Tibial nerve (tissue), 4 donors: ENCODE results near the gene TENT4A. TPM values are rescaled to one million over a fixed set of nuclear protein-coding genes. Genes with fewer than 3 reads are reported as not detected.

Experiments
- DNase-seq, 2 donors: peaks; one replicate each; pipeline ENCODE4 v3.0.0-alpha.2; 2019; ENCODE audit warnings: low spot score in 2 of 2
- H3K27ac ChIP-seq, 4 donors: fragments of 200-600 bp; sonication (generic) in 3 of 4; one replicate each; pipeline ENCODE4 v1.5.1; 2017 to 2019; ENCODE audit warnings: mild to moderate bottlenecking in 1 of 4
- H3K27me3 ChIP-seq, 2 donors: fragments of 200-600 bp; sonication (generic) in 1 of 2; one replicate each; pipeline versions ENCODE4 v1.5.1 to v1.6.0; 2017 to 2019
- H3K36me3 ChIP-seq, 3 donors: fragments of 200-600 bp; sonication (generic); one replicate each; pipeline ENCODE4 v1.5.1; 2018 to 2019
- H3K4me1 ChIP-seq, 4 donors: fragments of 200-600 bp; sonication (generic) in 3 of 4; one replicate each; pipeline ENCODE4 v1.5.1; 2017 to 2019
- H3K4me3 ChIP-seq, 4 donors: fragments of 200-600 bp; sonication (generic) in 3 of 4; one replicate each; pipeline ENCODE4 v1.5.1; 2017 to 2019; ENCODE audit warnings: mild to moderate bottlenecking in 1 of 4, moderate library complexity in 1 of 4
- H3K9me3 ChIP-seq, 4 donors: fragments of 200-600 bp; sonication (generic) in 3 of 4; one replicate each; pipeline ENCODE4 v1.5.1; 2017 to 2019
- EP300 ChIP-seq, 2 donors: sonication (generic); formaldehyde crosslinking; IDR thresholded peaks; one replicate each; pipeline ENCODE4 v1.6.1; 2017; ENCODE audit warnings: antibody characterized with exemption in 2 of 2, mild to moderate bottlenecking in 1 of 2
- POLR2A ChIP-seq, 2 donors: fragments of 450-650 bp; IDR thresholded peaks; one replicate each; pipeline ENCODE4 v1.6.1; 2017; ENCODE audit warnings: antibody characterized with exemption in 2 of 2, mild to moderate bottlenecking in 2 of 2, moderate library complexity in 2 of 2
- WGBS, 2 donors: methylation state at CpG; one replicate each; pipeline ENCODE4 v1.1.5; 2018; 5-methylcytosine and 5-hydroxymethylcytosine counted together
- total RNA-seq, 4 donors: library from RNA; depleted of rRNA; stranded (reverse); fragments of >200 nt; gene quantifications; one replicate each; pipeline ENCODE4 v1.1.0, GENCODE V29; 2016
- TF ChIP-seq, protein P1 (sequence below), 5 experiments: fragments of 200-600 bp in 3 of 5; fragments of 450-650 bp in 2 of 5; sonication (generic) in 3 of 5; IDR thresholded peaks; one replicate each; pipeline ENCODE4 v1.5.1; 2016 to 2019; ENCODE audit warnings: antibody characterized with exemption in 5 of 5, mild to moderate bottlenecking in 3 of 5, moderate library complexity in 2 of 5

Gene TENT4A
- total RNA-seq, 4 donors from 2014 or later, result 22.7 to 34.1 (median 29.2) TPM

GRCh38 chr5:6754766-6755165 lies 41.5 kb downstream of the TENT4A start:
- Histone ChIP-seq H3K4me1 (no peaks in the 10 kb centered on the region), H3K9me3 (no peaks in the 10 kb centered on the region), H3K27me3 (no peaks in the 10 kb centered on the region), H3K4me3 (no peak overlapping the region), H3K36me3 (peaks cover 0 to 95% (median 44%) of the 10 kb centered on the region in 3 donors), H3K27ac (no peak overlapping the region)
- DNase-seq, result no peak
- TF ChIP-seq EP300 (IDR thresholded peaks at IDR 0.05) (no peak), POLR2A (IDR thresholded peaks at IDR 0.05) (no peak)
- TF ChIP-seq, protein P1, sequence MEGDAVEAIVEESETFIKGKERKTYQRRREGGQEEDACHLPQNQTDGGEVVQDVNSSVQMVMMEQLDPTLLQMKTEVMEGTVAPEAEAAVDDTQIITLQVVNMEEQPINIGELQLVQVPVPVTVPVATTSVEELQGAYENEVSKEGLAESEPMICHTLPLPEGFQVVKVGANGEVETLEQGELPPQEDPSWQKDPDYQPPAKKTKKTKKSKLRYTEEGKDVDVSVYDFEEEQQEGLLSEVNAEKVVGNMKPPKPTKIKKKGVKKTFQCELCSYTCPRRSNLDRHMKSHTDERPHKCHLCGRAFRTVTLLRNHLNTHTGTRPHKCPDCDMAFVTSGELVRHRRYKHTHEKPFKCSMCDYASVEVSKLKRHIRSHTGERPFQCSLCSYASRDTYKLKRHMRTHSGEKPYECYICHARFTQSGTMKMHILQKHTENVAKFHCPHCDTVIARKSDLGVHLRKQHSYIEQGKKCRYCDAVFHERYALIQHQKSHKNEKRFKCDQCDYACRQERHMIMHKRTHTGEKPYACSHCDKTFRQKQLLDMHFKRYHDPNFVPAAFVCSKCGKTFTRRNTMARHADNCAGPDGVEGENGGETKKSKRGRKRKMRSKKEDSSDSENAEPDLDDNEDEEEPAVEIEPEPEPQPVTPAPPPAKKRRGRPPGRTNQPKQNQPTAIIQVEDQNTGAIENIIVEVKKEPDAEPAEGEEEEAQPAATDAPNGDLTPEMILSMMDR (IDR thresholded peaks at IDR 0.05), result no peak
- 96 to 98% methylated on average over 26 of the region's 29 CpGs for WGBS, 2 donors

- 73 to 79% methylated on average over 12 of the region's 12 CpGs for WGBS, 2 donors
- no peak overlapping the region for H3K27ac ChIP-seq
- H3K36me3 ChIP-seq, result peaks cover 0 to 87% (median 44%) of the 10 kb centered on the region in 3 donors
Observed at GRCh38 chr5:6755519-6755918, 42.3 kb downstream of the TENT4A start.

GRCh38 chr5:6755941-6756340 lies 42.7 kb downstream of the TENT4A start:
- H3K36me3 ChIP-seq, result peaks cover 0 to 83% (median 42%) of the 10 kb centered on the region in 3 donors

More at GRCh38 chr5:6755519-6755918, 42.3 kb downstream of the TENT4A start:
- no peak overlapping the region for H3K4me3 ChIP-seq
- TF ChIP-seq POLR2A (IDR thresholded peaks at IDR 0.05) (no peak), EP300 (IDR thresholded peaks at IDR 0.05) (no peak)
- TF ChIP-seq, protein P1 (IDR thresholded peaks at IDR 0.05), result no peak
- H3K27me3 ChIP-seq, result no peaks in the 10 kb centered on the region
- H3K4me1 ChIP-seq, result no peaks in the 10 kb centered on the region
- no peaks in the 10 kb centered on the region for H3K9me3 ChIP-seq
- no peak for DNase-seq

DNA sequence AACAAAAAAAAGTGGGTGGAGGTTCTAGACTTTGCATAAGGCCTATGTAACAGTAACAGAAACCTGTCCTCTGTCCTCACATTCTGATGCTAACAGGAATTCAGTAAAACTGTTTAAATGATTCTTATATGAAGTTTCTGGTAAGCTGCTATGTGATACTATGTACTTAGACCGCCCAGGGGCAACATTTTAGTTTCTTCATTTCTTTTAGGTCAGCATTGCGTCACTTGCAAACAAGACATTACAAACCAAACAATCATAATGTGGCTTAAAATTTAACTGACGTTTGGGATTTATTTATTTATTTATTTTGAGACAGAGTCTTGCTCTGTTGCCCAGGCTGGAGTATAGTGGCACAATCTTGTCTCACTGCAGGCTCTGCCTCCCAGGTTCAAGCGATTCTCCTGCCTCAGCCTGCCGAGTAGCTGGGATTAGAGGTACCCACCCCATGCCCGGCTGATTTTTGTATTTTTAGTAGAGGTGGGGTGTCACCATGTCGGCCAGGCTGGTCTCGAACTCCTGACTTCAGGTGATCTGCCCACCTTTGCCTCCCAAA lies 44.3 kb downstream of the TENT4A start:
- Histone ChIP-seq H3K36me3 (peaks cover 0 to 67% (median 28%) of the 10 kb centered on the region in 3 donors), H3K9me3 (no peaks in the 10 kb centered on the region)
- WGBS, 2 donors, result 91 to 94% methylated on average over 8 of the region's 8 CpGs

More at GRCh38 chr5:6755941-6756340, 42.7 kb downstream of the TENT4A start:
- Histone ChIP-seq H3K27me3 (no peaks in the 10 kb centered on the region), H3K27ac (no peak overlapping the region), H3K4me3 (no peak overlapping the region), H3K4me1 (no peaks in the 10 kb centered on the region), H3K9me3 (no peaks in the 10 kb centered on the region)
- TF ChIP-seq EP300 (IDR thresholded peaks at IDR 0.05) (no peak), POLR2A (IDR thresholded peaks at IDR 0.05) (no peak)
- TF ChIP-seq, protein P1 (IDR thresholded peaks at IDR 0.05), result no peak
- 95% methylated on average over 17 of the region's 17 CpGs for WGBS, 2 donors
- no peak for DNase-seq

DNA sequence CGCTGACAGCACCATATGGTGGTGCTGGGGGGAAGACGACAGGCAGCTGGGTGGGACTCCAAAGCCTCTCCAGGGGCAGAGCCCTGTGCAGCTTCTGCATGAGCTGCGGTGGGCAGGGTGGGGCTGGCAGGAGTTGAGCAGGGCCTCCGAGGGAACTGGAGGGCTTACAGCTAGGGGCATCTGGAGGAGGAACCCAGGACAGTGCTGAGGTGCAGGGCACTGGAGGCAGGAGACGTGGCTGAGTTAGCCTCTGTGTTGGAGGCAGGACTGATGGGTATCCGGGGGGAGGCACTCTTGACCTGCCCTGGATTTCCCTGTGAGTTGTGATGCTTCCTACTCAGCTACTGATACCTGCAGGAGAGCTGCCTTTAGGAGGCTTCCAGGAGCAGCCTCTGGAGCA lies 45.0 kb downstream of the TENT4A start:
- H3K27ac ChIP-seq, result no peak overlapping the region
- H3K9me3 ChIP-seq, result no peaks in the 10 kb centered on the region
- WGBS, 2 donors, result 84 to 96% methylated on average over 6 of the region's 6 CpGs
- H3K36me3 ChIP-seq, result peaks cover 0 to 60% (median 25%) of the 10 kb centered on the region in 3 donors
- H3K4me1 ChIP-seq, result no peaks in the 10 kb centered on the region
- no peak overlapping the region for H3K4me3 ChIP-seq
- DNase-seq, result no peak
- no peak for TF ChIP-seq POLR2A (IDR thresholded peaks at IDR 0.05)
- TF ChIP-seq, protein P1 (IDR thresholded peaks at IDR 0.05), result no peak
- TF ChIP-seq EP300 (IDR thresholded peaks at IDR 0.05), result no peak
- no peaks in the 10 kb centered on the region for H3K27me3 ChIP-seq

More for the DNA sequence above, 44.3 kb downstream of the TENT4A start:
- H3K27ac ChIP-seq, result no peak overlapping the region
- no peak overlapping the region for H3K4me3 ChIP-seq
- DNase-seq, result no peak
- TF ChIP-seq POLR2A (IDR thresholded peaks at IDR 0.05), result no peak
- TF ChIP-seq, protein P1 (IDR thresholded peaks at IDR 0.05), result no peak
- no peak for TF ChIP-seq EP300 (IDR thresholded peaks at IDR 0.05)
- no peaks in the 10 kb centered on the region for H3K4me1 ChIP-seq
- H3K27me3 ChIP-seq, result no peaks in the 10 kb centered on the region
